HG02623 (cell line): ENCODE data around the gene PABPN1.

ENCODE experiments used
- ATAC-seq: cut with Tn5 transposase; IDR thresholded peaks from one replicate; pipeline ENCODE4 v1.9.1; 2021; ENCODE audit warnings: moderate library complexity; ENCODE audit not compliant: unreplicated experiment

The PABPN1 gene

DNA sequence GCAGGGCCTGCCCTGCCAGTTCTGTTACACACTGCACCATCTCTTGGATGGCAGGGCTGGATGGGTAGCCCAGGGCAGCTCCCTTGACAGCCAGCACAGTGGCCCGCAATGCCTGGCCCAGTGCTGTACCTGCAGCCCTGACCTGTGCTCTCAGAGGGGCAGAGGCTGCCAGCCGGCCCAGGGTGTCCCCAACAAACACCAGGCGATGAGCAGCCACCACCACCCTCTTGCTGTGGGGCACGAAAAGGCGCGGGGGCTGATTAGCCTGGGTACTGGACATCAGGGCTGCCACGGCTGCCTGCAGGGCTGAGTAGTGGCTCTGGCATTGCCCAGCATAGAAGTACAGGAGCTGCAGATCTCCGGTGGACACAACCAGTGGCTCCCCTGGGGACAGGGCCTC is 36.0 kb downstream of the PABPN1 start:
- no peak for ATAC-seq

GRCh38 chr14:23358042-23358441 is 36.8 kb downstream of the PABPN1 start:
- ATAC-seq: no peak

- ATAC-seq: no peak
Observed at GRCh38 chr14:23358553-23359166, 37.4 kb downstream of the PABPN1 start.

GRCh38 chr14:23359167-23359626 is 37.9 kb downstream of the PABPN1 start:
- ATAC-seq: no peak

- no peak for ATAC-seq
Observed at GRCh38 chr14:23359722-23360447, 38.6 kb downstream of the PABPN1 start.

DNA sequence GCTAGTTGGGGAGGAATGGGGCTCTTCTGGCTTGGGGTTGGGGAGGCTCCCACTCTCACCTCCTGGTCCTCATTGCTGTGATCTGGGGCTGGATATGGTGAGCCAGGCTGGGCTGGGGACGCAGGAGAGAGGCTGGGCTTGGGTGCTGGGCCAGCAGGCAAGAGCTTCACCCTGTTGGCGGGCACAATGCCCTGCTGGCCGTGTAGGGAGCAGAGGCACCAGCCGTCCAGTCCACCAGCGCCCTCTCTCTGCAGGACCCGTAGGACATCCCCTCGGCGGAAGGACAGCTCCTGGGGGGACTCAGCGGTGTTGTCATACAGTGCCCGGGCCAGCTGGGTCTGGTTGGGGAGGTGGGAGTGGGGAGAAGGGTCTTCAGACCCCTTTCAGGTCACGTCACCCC is 39.2 kb downstream of the PABPN1 start:
- no peak for ATAC-seq

DNA sequence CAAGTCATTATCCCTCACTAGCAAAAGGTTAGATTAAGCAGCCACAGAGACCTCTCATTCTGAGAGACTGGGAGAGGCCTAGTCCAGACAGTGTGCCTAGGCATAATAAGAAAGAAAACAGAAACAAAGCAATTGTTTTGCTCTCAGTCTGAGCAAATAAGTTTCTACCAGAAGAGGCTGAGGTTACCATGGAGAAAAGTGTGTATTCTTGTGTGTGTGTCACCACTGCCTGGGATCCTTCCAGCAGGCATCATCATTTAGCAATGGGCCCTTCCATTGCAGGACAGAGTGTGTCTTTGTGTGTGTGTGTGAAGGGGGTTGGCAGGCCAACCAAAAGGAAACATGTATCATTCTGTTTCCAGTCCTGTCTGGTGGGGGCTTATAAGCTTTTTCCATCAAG is 40.1 kb downstream of the PABPN1 start:
- no peak for ATAC-seq

DNA sequence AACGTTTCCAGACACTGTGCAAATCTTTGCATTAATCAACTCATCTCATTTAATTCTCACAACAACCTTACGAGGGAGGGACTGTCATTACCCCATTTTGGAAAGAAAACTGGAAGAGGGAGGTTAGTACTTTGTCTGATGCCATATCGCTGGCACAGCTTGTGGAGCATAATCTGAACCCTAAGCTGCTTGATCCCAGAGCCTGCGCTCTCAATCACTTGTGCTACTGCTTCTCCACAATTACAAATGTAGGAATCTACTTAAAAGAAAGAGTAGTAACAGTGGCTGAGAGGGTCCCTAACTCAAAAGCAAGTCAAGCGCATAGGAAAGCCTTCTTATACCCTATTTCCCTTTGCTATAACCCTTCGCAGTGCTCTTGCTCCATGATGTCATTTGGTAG is 40.5 kb downstream of the PABPN1 start:
- ATAC-seq: no peak

DNA sequence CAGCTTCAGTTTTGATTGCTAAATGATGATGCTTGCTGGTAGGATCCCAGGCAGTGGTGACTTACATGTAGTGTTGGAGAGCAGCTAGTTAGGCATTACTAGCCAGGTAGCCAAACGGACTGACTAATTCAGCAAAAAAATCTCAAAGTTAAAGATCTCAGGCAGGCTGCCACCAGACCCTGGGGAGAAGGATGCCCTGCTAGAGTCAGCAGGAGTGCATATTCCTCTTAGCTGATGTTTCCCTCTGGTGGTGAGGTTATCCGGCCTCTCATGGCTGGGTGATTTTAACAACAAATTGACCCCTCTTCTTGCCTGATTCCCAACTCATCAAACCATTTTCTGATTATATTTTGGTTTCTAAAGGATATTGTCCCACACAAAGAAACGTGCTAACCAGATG is 40.9 kb downstream of the PABPN1 start:
- no peak for ATAC-seq

GRCh38 chr14:23364164-23365035 is 43.1 kb downstream of the PABPN1 start:
- ATAC-seq: no peak

- ATAC-seq: no peak
Observed at GRCh38 chr14:23365036-23365731, 43.9 kb downstream of the PABPN1 start, which contains the start of gene EFS. EFS (minus strand) TSS chr14:23365172; CDS start chr14:23365025, 147 bp downstream.

GRCh38 chr14:23365732-23366425 is 44.6 kb downstream of the PABPN1 start:
- no peak for ATAC-seq

- no peak for ATAC-seq
Observed at GRCh38 chr14:23366426-23366921, 45.2 kb downstream of the PABPN1 start.

DNA sequence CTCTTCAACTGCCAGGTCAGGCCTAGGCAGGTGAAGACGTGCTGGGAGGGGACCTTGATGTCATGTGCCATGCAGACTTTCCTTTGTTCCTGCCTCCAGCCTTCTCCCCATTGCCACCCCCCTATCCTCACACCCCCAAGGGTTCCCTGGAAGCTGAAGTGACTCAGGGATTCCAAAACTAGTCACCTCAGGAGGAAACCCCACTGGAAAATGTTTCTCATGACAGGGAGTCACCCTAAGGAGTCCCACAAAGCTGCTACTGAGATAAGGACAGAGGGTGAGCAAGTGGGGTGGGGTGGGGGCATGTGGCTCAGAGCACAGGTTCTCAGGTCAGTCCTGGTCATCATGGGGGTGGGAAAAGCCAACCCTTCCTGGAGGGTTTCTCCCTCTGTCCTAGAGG is 49.0 kb downstream of the PABPN1 start:
- no peak for ATAC-seq

DNA sequence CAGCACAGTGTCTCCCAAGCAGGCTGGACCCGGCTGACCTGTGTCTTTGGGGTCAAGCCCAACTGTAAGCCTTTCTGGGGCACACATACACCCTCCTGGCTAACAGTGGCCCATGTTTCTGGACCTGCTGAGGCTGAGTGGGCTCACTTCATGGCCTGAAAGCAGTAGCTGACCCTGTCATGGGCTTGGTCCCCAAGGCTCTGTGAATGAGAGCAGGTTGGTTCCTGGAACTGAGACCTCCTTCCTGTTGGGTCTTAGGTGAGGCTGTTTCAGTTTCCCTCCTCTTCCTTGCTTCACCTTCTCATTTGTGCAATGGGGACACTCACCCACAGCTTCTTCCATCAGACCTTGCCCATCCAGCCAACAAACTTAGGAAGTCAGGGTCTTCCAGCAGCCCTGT is 50.6 kb downstream of the PABPN1 start:
- no peak for ATAC-seq

GRCh38 chr14:23372509-23372908 is 51.3 kb downstream of the PABPN1 start, which contains the start of gene IL25:
IL25 (plus strand) TSS chr14:23372809.
- ATAC-seq: no peak

DNA sequence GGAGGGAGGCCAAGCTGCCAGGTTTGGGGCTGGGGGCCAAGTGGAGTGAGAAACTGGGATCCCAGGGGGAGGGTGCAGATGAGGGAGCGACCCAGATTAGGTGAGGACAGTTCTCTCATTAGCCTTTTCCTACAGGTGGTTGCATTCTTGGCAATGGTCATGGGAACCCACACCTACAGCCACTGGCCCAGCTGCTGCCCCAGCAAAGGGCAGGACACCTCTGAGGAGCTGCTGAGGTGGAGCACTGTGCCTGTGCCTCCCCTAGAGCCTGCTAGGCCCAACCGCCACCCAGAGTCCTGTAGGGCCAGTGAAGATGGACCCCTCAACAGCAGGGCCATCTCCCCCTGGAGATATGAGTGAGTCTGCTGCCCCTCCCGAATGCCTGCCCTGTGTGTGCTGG is 51.8 kb downstream of the PABPN1 start:
- ATAC-seq: no peak
